ENCODE measurements around the gene RAC2. TPM values are rescaled to one million over a fixed set of nuclear protein-coding genes. Genes with fewer than 3 reads are reported as not detected.

The RAC2 gene
- total RNA-seq, 6 donors from 2014 or later = 22.1 to 126 (median 65.2) TPM

DNA sequence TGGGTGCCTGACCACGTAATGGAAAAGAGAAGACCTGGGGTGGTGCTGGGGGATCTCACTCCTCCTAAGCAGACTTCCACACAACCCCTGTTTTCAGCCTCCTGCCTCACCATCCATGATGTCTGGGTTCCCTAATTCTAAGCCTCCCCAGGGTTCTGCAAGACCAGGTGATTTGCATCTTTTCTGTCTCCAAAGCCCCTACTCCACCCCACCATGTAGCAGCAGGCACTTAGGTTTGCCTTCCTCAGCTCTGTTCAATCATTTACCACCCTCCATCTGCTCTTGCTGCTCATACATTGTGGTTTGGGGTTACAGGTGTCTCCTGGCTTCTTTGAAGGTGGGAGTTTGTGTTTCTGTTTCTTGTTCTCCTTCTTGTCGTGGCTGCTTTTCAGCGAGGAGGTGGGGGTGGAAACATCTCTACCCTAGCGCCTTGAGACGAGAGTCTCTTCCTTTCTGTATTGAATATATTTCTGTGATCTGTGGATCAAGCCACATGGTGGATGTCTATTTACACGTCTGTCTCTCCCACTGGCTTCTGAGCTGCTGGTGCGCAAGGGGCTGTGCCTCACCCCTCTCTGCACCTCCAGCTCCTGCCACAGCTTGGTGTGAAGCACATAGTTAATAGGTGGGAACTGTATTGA, 25.2 kb downstream of the RAC2 start:
- no peak for ATAC-seq (ENCODE audit: low FRiP score in 2 of 2)
- no peaks in the 10 kb centered on the region for H3K9me3 ChIP-seq
- H3K4me1 ChIP-seq = no peaks in the 10 kb centered on the region
- no peaks in the 10 kb centered on the region for H3K27me3 ChIP-seq
- H3K36me3 ChIP-seq = no peaks in the 10 kb centered on the region
- no peak overlapping the region for H3K4me3 ChIP-seq
- TF ChIP-seq EP300 (IDR thresholded peaks at IDR 0.05) (no peak), POLR2A (IDR thresholded peaks at IDR 0.05) (no peak), CTCF (IDR thresholded peaks at IDR 0.05) (no peak), POLR2AphosphoS5 (IDR thresholded peaks at IDR 0.05) (no peak)
- DNase-seq = no peak
- 37 to 38% methylated on average over 7 of the region's 7 CpGs for WGBS, 2 donors
- peak overlapping the region in 1 of 4 donors; percentile 30 for H3K27ac ChIP-seq

GRCh38 chr22:37218399-37218770, 25.7 kb downstream of the RAC2 start:
- no peak overlapping the region for H3K27ac ChIP-seq
- no peak for ATAC-seq (ENCODE audit: low FRiP score in 2 of 2)

GRCh38 chr22:37215890-37216289, 28.2 kb downstream of the RAC2 start:
- no peak for TF ChIP-seq POLR2AphosphoS5 (IDR thresholded peaks at IDR 0.05)
- no peak for TF ChIP-seq POLR2A (IDR thresholded peaks at IDR 0.05)
- TF ChIP-seq CTCF (IDR thresholded peaks at IDR 0.05) = no peak
- no peak for TF ChIP-seq EP300 (IDR thresholded peaks at IDR 0.05)
- 75 to 81% methylated on average over 9 of the region's 9 CpGs for WGBS, 2 donors
- H3K27me3 ChIP-seq = no peaks in the 10 kb centered on the region
- H3K36me3 ChIP-seq = no peaks in the 10 kb centered on the region
- no peak for DNase-seq
- no peaks in the 10 kb centered on the region for H3K4me1 ChIP-seq
- no peak overlapping the region for H3K4me3 ChIP-seq
- ATAC-seq (ENCODE audit: low FRiP score in 2 of 2) = no peak
- H3K9me3 ChIP-seq = no peaks in the 10 kb centered on the region
- no peak overlapping the region for H3K27ac ChIP-seq

More at GRCh38 chr22:37218399-37218770, 25.7 kb downstream of the RAC2 start:
- no peaks in the 10 kb centered on the region for H3K36me3 ChIP-seq
- no peaks in the 10 kb centered on the region for H3K9me3 ChIP-seq
- DNase-seq = no peak
- no peak overlapping the region for H3K4me3 ChIP-seq
- no peaks in the 10 kb centered on the region for H3K27me3 ChIP-seq
- 84 to 87% methylated on average over 5 to 6 of the region's 6 CpGs for WGBS, 2 donors
- H3K4me1 ChIP-seq = no peaks in the 10 kb centered on the region
- TF ChIP-seq EP300 (IDR thresholded peaks at IDR 0.05) (no peak), POLR2AphosphoS5 (IDR thresholded peaks at IDR 0.05) (no peak), CTCF (IDR thresholded peaks at IDR 0.05) (no peak), POLR2A (IDR thresholded peaks at IDR 0.05) (no peak)

DNA sequence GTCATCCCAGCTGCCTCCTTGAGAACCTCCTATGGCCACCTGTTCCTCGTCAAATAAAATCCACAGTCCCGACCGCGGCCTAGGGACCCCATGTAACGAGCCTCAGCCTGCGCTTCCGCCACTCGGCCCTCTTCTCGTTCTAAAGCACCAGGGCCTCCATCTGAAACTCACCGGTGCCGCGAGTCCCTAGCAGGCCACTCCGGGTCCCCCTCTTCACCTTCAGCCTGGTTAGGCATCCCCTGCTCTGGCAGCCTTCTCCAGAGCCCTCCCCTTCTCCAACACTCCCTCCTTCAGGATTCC, 29.4 kb downstream of the RAC2 start:
- Histone ChIP-seq H3K4me1 (no peaks in the 10 kb centered on the region), H3K4me3 (no peak overlapping the region), H3K36me3 (no peaks in the 10 kb centered on the region), H3K27ac (no peak overlapping the region), H3K9me3 (no peaks in the 10 kb centered on the region), H3K27me3 (no peaks in the 10 kb centered on the region)
- DNase-seq (no peak), ATAC-seq (ENCODE audit: low FRiP score in 2 of 2) (no peak)
- TF ChIP-seq POLR2AphosphoS5 (IDR thresholded peaks at IDR 0.05) (no peak), POLR2A (IDR thresholded peaks at IDR 0.05) (no peak), EP300 (IDR thresholded peaks at IDR 0.05) (no peak), CTCF (IDR thresholded peaks at IDR 0.05) (no peak)
- 79 to 80% methylated on average over 13 of the region's 13 CpGs for WGBS, 2 donors
